ENCODE data around the gene COL21A1.

GRCh38 chr6:56222499-56222898 lies 24.9 kb downstream of the COL21A1 start:
- TF ChIP-seq REST (IDR thresholded peaks at IDR 0.05; ENCODE audit: insufficient read depth in 1 of 2, low read depth in 2 of 2, low read length in 1 of 2) (no peak), CTCF (IDR thresholded peaks at IDR 0.05) (no peak)

Data from Panc1 (cell line).